H9 (cell line): ENCODE results near the gene THRB. TPM values are rescaled to one million over a fixed set of nuclear protein-coding genes. Genes with fewer than 3 reads are reported as not detected.

Experiments
- DNase-seq: peaks from one replicate; pipeline ENCODE4 v3.0.0-alpha.2; 2017
- H2AFZ ChIP-seq: one replicate; pipeline ENCODE4 v1.6.1; 2013; ENCODE audit warnings: mild to moderate bottlenecking, low read length, control low read depth, moderate library complexity
- H2AK5ac ChIP-seq: 2 replicates; pipeline ENCODE4 v1.6.1; 2013; ENCODE audit warnings: low read length, control low read depth, mixed read lengths; ENCODE audit not compliant: insufficient read length
- H2BK120ac ChIP-seq: one replicate; pipeline ENCODE4 v1.6.1; 2013; ENCODE audit warnings: low read depth, mild to moderate bottlenecking, low read length, control low read depth, inconsistent platforms; ENCODE audit not compliant: poor library complexity, severe bottlenecking
- H2BK12ac ChIP-seq: 2 replicates; pipeline ENCODE4 v1.6.1; 2013; ENCODE audit warnings: low read length, control low read depth, mixed read lengths, low read depth; ENCODE audit not compliant: insufficient read length
- H2BK15ac ChIP-seq: 2 replicates; pipeline ENCODE4 v1.6.1; 2013; ENCODE audit warnings: low read depth, low read length, control low read depth
- H2BK20ac ChIP-seq: one replicate; pipeline ENCODE4 v1.6.1; 2013; ENCODE audit warnings: low read depth, mild to moderate bottlenecking, low read length, control low read depth, inconsistent platforms; ENCODE audit not compliant: poor library complexity, severe bottlenecking
- H2BK5ac ChIP-seq: 2 replicates; pipeline ENCODE4 v1.6.1; 2013; ENCODE audit warnings: low read length, control low read depth, mixed read lengths; ENCODE audit not compliant: insufficient read length
- H3K14ac ChIP-seq: 2 replicates; pipeline ENCODE4 v1.6.1; 2013; ENCODE audit warnings: low read length, control low read depth; ENCODE audit not compliant: insufficient read depth
- H3K18ac ChIP-seq: 2 replicates; pipeline ENCODE4 v1.6.1; 2013; ENCODE audit warnings: low read depth, mild to moderate bottlenecking, mixed read lengths, low read length, control low read depth; ENCODE audit not compliant: insufficient read length
- H3K23ac ChIP-seq: 2 replicates; pipeline ENCODE4 v1.6.1; 2013; ENCODE audit warnings: low read length, control low read depth, mixed read lengths, low read depth; ENCODE audit not compliant: insufficient read length
- H3K23me2 ChIP-seq: 2 replicates; pipeline ENCODE4 v1.6.1; 2013; ENCODE audit warnings: low read depth, mild to moderate bottlenecking, mixed read lengths, low read length, control low read depth; ENCODE audit not compliant: insufficient read length, poor library complexity, severe bottlenecking
- H3K27ac ChIP-seq: 2 replicates; pipeline ENCODE4 v1.5.1; 2013; ENCODE audit warnings: low read length, control low read depth, mixed read lengths, low read depth; ENCODE audit not compliant: insufficient read length
- H3K27me3 ChIP-seq: 2 replicates; pipeline ENCODE4 v1.6.1; 2013; ENCODE audit warnings: low read length, control low read depth, inconsistent platforms; ENCODE audit not compliant: insufficient read depth
- H3K4ac ChIP-seq: 2 replicates; pipeline ENCODE4 v1.6.1; 2013; ENCODE audit warnings: low read depth, mild to moderate bottlenecking, control low read depth, inconsistent platforms, low read length, moderate library complexity
- H3K4me1 ChIP-seq: 2 replicates; pipeline ENCODE4 v1.6.1; 2013; ENCODE audit warnings: low read length, control low read depth, inconsistent platforms; ENCODE audit not compliant: insufficient read depth
- H3K4me2 ChIP-seq: 2 replicates; pipeline ENCODE4 v1.6.1; 2013; ENCODE audit warnings: low read length, control low read depth, mixed read lengths; ENCODE audit not compliant: insufficient read length, insufficient read depth
- H3K56ac ChIP-seq: 2 replicates; pipeline ENCODE4 v1.6.1; 2013; ENCODE audit warnings: low read depth, mild to moderate bottlenecking, mixed read lengths, low read length, control low read depth; ENCODE audit not compliant: insufficient read length
- H3K79me1 ChIP-seq: 2 replicates; pipeline ENCODE4 v1.6.1; 2013; ENCODE audit warnings: low read depth, mild to moderate bottlenecking, moderate library complexity, low read length, control low read depth, inconsistent platforms; ENCODE audit not compliant: insufficient read depth, poor library complexity, severe bottlenecking
- H3K79me2 ChIP-seq: 2 replicates; pipeline ENCODE4 v1.6.1; 2013; ENCODE audit warnings: low read length, control low read depth, inconsistent platforms; ENCODE audit not compliant: insufficient read depth
- H3K9ac ChIP-seq: 2 replicates; pipeline ENCODE4 v1.6.1; 2013; ENCODE audit warnings: low read length, control low read depth, mixed read lengths; ENCODE audit not compliant: insufficient read length; ENCODE audit errors: extremely low read depth
- H3K9me3 ChIP-seq: one replicate; pipeline ENCODE4 v1.6.1; 2013; ENCODE audit warnings: low read depth, low read length, inconsistent platforms; ENCODE audit not compliant: control insufficient read depth
- H3T11ph ChIP-seq: one replicate; pipeline ENCODE4 v1.6.1; 2013; ENCODE audit warnings: mild to moderate bottlenecking, low read length, control low read depth, inconsistent platforms
- H4K20me1 ChIP-seq: one replicate; pipeline ENCODE4 v1.6.1; 2013; ENCODE audit not compliant: control insufficient read depth, insufficient read length, insufficient read depth
- H4K5ac ChIP-seq: 2 replicates; pipeline ENCODE4 v1.6.1; 2013; ENCODE audit warnings: low read depth, mild to moderate bottlenecking, mixed read lengths, low read length, control low read depth; ENCODE audit not compliant: insufficient read length
- H4K8ac ChIP-seq: replicated peaks from 2 replicates; pipeline ENCODE4 v1.6.1; 2013; ENCODE audit warnings: low read length, control low read depth, mixed read lengths, low read depth; ENCODE audit not compliant: insufficient read length
- H4K91ac ChIP-seq: 2 replicates; pipeline ENCODE4 v1.6.1; 2013; ENCODE audit warnings: low read depth, mild to moderate bottlenecking, moderate library complexity, mixed read lengths, low read length, control low read depth; ENCODE audit not compliant: insufficient read length
- H3K27ac Mint-ChIP-seq, 3 experiments: 2 replicates in 2 of 3; 3 replicates in 1 of 3; pipeline ENCODE4 v1.8.0; 2020 to 2021; ENCODE audit warnings: mixed read lengths in 3 of 3, mild to moderate bottlenecking in 1 of 3, moderate library complexity in 1 of 3
- H3K27me3 Mint-ChIP-seq: 2 replicates; pipeline ENCODE4 v1.8.0; 2021; ENCODE audit warnings: low read depth, mild to moderate bottlenecking, moderate library complexity, mixed read lengths
- H3K36me3 Mint-ChIP-seq, 3 experiments: 2 replicates in 2 of 3; 3 replicates in 1 of 3; pipeline ENCODE4 v1.8.0; 2020 to 2021; ENCODE audit warnings: low read depth in 3 of 3, mixed read lengths in 3 of 3; ENCODE audit not compliant: insufficient read depth in 1 of 3
- H3K4me1 Mint-ChIP-seq, 2 experiments: 2 replicates each; pipeline ENCODE4 v1.8.0; 2020; ENCODE audit warnings: mixed read lengths in 2 of 2
- H3K4me3 Mint-ChIP-seq, 2 experiments: 2 replicates in 1 of 2; 3 replicates in 1 of 2; pipeline ENCODE4 v1.8.0; 2020 to 2021; ENCODE audit warnings: mild to moderate bottlenecking in 2 of 2, mixed read lengths in 2 of 2, moderate library complexity in 1 of 2
- H3K9me3 Mint-ChIP-seq, 2 experiments: 2 replicates in 1 of 2; 3 replicates in 1 of 2; pipeline ENCODE4 v1.8.0; 2020; ENCODE audit warnings: mild to moderate bottlenecking in 2 of 2, mixed read lengths in 2 of 2, moderate library complexity in 1 of 2
- CTCF ChIP-seq: fragments of 200-600 bp; sonication (generic); conservative IDR thresholded peaks from 3 replicates; pipeline ENCODE4 v1.8.0; 2021; ENCODE audit warnings: antibody characterized with exemption, mild to moderate bottlenecking
- WGBS: extraction: QIAGEN DNeasy Blood & Tissue Kit; methylation state at CpG from one replicate; pipeline ENCODE4 v1.1.7; 2013; ENCODE audit warnings: missing lambda C conversion rate, low lambda C conversion rate, mixed read lengths; ENCODE audit not compliant: insufficient read length; ENCODE audit errors: extremely low coverage; 5-methylcytosine and 5-hydroxymethylcytosine counted together
- total RNA-seq: library from RNA; stranded (reverse); gene quantifications from 2 replicates; pipeline ENCODE4 v1.2.1, GENCODE V29; 2021

Gene THRB
- total RNA-seq, 1 experiment from 2014 or later, result 8.6 TPM

DNA sequence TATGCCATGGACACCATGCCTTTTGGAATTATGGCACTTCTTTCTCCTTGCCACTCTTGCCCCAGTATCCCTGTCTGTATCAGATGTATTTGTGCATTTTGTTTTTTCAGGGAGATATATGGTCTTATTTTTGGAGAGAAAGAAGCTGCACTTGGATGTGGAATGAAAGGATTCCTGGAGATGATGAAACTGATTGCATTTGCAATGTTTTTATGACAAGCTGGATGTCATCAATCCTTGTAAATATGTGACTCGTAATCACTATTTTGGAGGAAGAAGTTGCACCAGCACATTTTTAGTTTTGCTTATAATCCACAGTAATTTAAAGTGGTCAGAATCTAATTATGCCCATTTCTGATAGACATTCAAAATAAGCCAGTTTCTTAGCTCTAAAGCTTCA, 384.6 kb downstream of the THRB start:
- no CpG with 5 or more reads among the region's 1 CpG for WGBS

More for the DNA sequence above, 384.6 kb downstream of the THRB start:
- Histone ChIP-seq H2BK5ac (no peak overlapping the region), H3K56ac (no peak overlapping the region), H3K18ac (no peak overlapping the region), H3K23ac (no peak overlapping the region), H4K8ac (no peak overlapping the region), H3K9me3 (no peaks in the 10 kb centered on the region), H3K79me2 (no peaks in the 10 kb centered on the region), H3K4me1 (no peaks in the 10 kb centered on the region), H3K14ac (no peak overlapping the region), H4K91ac (no peak overlapping the region), H2BK120ac (no peak overlapping the region), H3K4me2 (no peak overlapping the region), H3K9ac (no peak overlapping the region), H2AK5ac (no peak overlapping the region), H2BK15ac (no peak overlapping the region), H3T11ph (no peak overlapping the region), H3K79me1 (no peaks in the 10 kb centered on the region), H3K27me3 (no peaks in the 10 kb centered on the region), H2BK20ac (no peak overlapping the region), H3K23me2 (no peaks in the 10 kb centered on the region), H2BK12ac (no peak overlapping the region), H2AFZ (no peak overlapping the region), H3K27ac (no peak overlapping the region), H4K20me1 (no peaks in the 10 kb centered on the region), H3K4ac (no peak overlapping the region), H4K5ac (no peak overlapping the region)
- no peak for DNase-seq
- no peak for TF ChIP-seq CTCF
- Mint-ChIP-seq H3K4me3 (no peak overlapping the region), H3K27me3 (no peaks in the 10 kb centered on the region), H3K27ac (no peak overlapping the region), H3K4me1 (no peaks in the 10 kb centered on the region), H3K9me3 (no peaks in the 10 kb centered on the region), H3K36me3 (no peaks in the 10 kb centered on the region)
